NCI-H524 treated with DMSO at 0.1 percent for 48 hours (cell line): Measurements from ENCODE around the gene SOX5.

Experiments
- DNase-seq: peaks from one replicate; lab custom pipeline; 2025; lab: John Stamatoyannopoulos, UW

The SOX5 gene

GRCh38 chr12:23484238-23484637, 465.2 kb downstream of the SOX5 start:
- DNase-seq = no peak

- DNase-seq = no peak
Measured at GRCh38 chr12:23482571-23482970, 466.9 kb downstream of the SOX5 start.
